BE2C (cell line): Measurements from ENCODE around the gene INPP5A.

Source experiments
- DNase-seq: peaks from one replicate; pipeline ENCODE4 v3.0.0-alpha.2; 2020
- H3K27me3 ChIP-seq: fragments of 250-450 bp; sonication (Bioruptor Pico); 2 replicates; pipeline ENCODE4 v1.5.1; 2020; ENCODE audit warnings: mild to moderate bottlenecking
- H3K36me3 ChIP-seq: fragments of 250-450 bp; sonication (Bioruptor Pico); 2 replicates; pipeline ENCODE4 v1.5.1; 2020; ENCODE audit warnings: mild to moderate bottlenecking
- H3K4me1 ChIP-seq: fragments of 250-450 bp; sonication (Bioruptor Pico); 2 replicates; pipeline ENCODE4 v1.5.1; 2020
- H3K4me3 ChIP-seq: 2 replicates; pipeline ENCODE4 v1.5.1; 2011; ENCODE audit warnings: low read depth, low read length
- H3K9me3 ChIP-seq: fragments of 250-450 bp; sonication (Bioruptor Pico); 2 replicates; pipeline ENCODE4 v1.5.1; 2020
- TF ChIP-seq, protein P1 (sequence below): IDR thresholded peaks from 2 replicates; pipeline ENCODE4 v1.5.1; 2012; ENCODE audit warnings: mild to moderate bottlenecking, low read depth, low read length

Gene INPP5A

DNA sequence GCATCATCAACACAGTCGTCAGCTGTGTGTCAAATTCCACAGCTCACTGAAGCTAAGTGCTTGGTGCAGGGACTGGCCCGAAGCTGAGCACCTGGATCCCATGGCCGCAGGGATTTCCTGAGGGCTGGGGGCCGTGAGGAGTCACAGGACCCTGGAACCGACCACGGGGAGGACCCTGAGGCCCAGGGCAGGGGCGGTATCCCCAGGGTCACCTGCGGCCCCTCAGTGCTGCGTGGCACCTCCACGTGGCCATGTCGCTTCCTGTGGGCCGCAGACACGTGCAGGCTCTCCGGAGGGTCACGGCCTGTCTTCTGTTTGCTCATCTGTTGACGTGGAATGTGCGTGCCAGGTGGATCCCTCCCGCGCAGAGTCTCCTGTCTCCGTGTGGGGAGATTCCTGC, 194.9 kb downstream of the INPP5A start:
- no peaks in the 10 kb centered on the region for H3K9me3 ChIP-seq
- DNase-seq, result no peak
- no peak overlapping the region for H3K4me3 ChIP-seq
- H3K27me3 ChIP-seq, result no peaks in the 10 kb centered on the region; the same call in 1 of the 2 replicates
- peaks cover 11% of the 10 kb centered on the region for H3K4me1 ChIP-seq
- TF ChIP-seq, protein P1, sequence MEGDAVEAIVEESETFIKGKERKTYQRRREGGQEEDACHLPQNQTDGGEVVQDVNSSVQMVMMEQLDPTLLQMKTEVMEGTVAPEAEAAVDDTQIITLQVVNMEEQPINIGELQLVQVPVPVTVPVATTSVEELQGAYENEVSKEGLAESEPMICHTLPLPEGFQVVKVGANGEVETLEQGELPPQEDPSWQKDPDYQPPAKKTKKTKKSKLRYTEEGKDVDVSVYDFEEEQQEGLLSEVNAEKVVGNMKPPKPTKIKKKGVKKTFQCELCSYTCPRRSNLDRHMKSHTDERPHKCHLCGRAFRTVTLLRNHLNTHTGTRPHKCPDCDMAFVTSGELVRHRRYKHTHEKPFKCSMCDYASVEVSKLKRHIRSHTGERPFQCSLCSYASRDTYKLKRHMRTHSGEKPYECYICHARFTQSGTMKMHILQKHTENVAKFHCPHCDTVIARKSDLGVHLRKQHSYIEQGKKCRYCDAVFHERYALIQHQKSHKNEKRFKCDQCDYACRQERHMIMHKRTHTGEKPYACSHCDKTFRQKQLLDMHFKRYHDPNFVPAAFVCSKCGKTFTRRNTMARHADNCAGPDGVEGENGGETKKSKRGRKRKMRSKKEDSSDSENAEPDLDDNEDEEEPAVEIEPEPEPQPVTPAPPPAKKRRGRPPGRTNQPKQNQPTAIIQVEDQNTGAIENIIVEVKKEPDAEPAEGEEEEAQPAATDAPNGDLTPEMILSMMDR, result no peak
- no peaks in the 10 kb centered on the region for H3K36me3 ChIP-seq

DNA sequence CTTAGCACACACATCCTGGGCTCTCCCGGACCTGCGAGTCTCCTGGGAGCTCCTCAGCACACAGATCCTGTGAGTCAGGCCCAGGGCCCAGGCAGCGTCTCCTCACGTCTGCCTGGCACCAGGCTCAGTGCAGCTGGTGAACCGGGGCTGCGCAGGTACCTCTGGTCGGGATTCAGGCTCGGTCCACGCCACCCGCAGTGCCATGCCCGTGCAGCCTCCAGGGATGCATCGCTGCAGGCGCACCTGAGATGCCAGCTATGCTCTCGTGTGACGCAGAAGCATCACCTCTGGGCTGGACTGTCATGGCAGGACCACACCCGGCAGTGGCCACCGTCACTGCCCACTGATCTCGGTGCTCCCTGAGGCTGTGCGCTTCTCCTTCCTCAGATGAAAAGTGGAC, 196.3 kb downstream of the INPP5A start:
- Histone ChIP-seq H3K9me3 (no peaks in the 10 kb centered on the region), H3K36me3 (no peaks in the 10 kb centered on the region), H3K4me1 (peaks cover 11% of the 10 kb centered on the region), H3K4me3 (no peak overlapping the region), H3K27me3 (no peaks in the 10 kb centered on the region; the same call in 1 of the 2 replicates)
- DNase-seq, result no peak
- TF ChIP-seq, protein P1, result no peak

DNA sequence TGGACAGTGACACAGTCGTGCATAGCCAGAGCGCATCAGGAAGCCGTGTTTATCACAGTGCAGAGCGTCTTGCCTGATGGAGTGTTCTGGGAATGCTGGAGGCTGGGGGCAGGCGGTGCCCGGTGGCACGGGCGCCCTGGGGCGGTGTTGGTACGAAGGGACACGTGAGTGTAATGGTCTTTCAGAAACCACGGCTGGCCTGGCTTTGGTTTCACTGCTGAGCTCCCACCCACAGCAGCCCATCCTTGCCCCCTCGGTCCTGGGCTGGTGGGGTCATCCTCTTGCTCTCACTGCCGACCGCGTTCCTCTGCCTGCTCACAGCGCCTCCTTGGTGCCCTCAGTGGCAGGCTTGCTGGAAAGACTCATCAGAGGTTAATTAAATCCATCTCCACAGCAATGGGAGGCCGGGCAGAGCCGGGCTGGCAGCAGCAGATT, 197.8 kb downstream of the INPP5A start:
- Histone ChIP-seq H3K4me3 (no peak overlapping the region), H3K36me3 (no peaks in the 10 kb centered on the region), H3K4me1 (peaks cover 6% of the 10 kb centered on the region), H3K9me3 (no peaks in the 10 kb centered on the region), H3K27me3 (no peaks in the 10 kb centered on the region; the same call in 1 of the 2 replicates)
- no peak for DNase-seq
- TF ChIP-seq, protein P1, result no peak

DNA sequence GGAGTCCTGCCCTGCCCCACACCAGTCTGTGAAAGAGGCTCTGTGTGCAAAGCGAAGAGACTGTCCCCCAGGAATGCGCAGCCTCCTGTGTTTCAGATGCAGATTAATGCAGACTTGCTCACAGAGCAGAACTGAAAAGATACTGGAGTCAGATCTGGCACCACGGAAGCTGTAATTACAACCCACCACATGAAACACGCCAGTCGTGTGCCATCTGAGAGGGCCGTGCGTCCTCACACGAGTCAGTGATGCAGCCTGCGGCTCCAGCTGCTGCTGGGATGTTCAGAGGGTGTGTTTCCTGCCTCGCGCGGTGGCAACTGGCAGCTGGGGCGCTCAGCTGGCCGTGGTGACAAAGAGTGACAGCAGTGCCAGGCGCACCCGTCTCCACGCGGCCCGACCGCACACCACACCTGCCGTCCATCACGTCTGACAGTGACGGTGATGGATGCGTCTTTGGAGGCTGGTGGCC, 198.4 kb downstream of the INPP5A start:
- no peak for DNase-seq
- peaks cover 6% of the 10 kb centered on the region for H3K4me1 ChIP-seq
- TF ChIP-seq, protein P1, result no peak
- no peaks in the 10 kb centered on the region for H3K9me3 ChIP-seq
- H3K27me3 ChIP-seq, result no peaks in the 10 kb centered on the region; the same call in 1 of the 2 replicates
- H3K4me3 ChIP-seq, result no peak overlapping the region
- no peaks in the 10 kb centered on the region for H3K36me3 ChIP-seq

DNA sequence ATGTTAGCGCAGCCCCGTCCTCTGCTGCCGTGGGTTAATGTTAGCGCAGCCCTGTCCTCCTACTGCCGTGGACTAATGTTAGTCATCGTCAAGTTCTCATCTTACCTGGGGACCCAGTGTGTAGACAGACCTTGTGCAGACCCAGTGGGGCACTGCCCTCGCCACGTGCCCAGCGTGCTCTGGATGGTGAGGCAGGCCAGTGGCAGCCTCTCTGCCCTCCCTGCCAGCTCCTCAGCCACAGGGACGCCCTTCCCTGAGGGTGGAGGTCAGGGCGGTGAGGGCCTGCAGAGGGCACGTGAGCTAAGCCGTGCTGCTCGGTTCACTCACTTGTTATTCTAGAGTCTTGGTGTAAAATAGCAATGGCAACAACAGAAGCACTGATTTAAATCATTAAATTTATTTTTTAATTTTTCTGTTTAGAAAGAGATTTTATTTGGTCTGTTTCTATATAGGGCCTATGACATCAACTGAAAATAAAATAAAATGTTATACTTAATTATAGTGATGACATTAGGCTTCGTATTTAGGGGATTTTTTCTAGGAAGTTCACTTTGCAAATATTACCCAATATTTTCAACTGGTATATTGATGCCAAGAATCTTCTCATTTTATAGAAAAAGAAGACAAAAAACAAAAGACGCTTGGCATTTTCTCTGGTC, 199.9 kb downstream of the INPP5A start:
- no peak for DNase-seq
- Histone ChIP-seq H3K27me3 (no peaks in the 10 kb centered on the region; the same call in 1 of the 2 replicates), H3K4me3 (no peak overlapping the region), H3K36me3 (no peaks in the 10 kb centered on the region), H3K4me1 (peaks cover 6% of the 10 kb centered on the region), H3K9me3 (no peaks in the 10 kb centered on the region)
- TF ChIP-seq, protein P1, result no peak
